HepG2 (cell line): ENCODE data around the gene SOBP. TPM values are rescaled to one million over a fixed set of nuclear protein-coding genes. Genes with fewer than 3 reads are reported as not detected.

Source experiments
- ATF2 ChIP-seq: sonication (generic); formaldehyde crosslinking; IDR thresholded peaks from 2 replicates; pipeline ENCODE4 v1.4.0; 2020; ENCODE audit warnings: missing genetic modification reagents
- CENPBD1 ChIP-seq: sonication (generic); formaldehyde crosslinking; IDR thresholded peaks from 2 replicates; pipeline ENCODE4 v1.8.0; 2022; ENCODE audit warnings: missing genetic modification reagents, low read depth, mild to moderate bottlenecking, borderline replicate concordance
- E2F5 ChIP-seq: sonication (generic); formaldehyde crosslinking; conservative IDR thresholded peaks from 2 replicates; pipeline ENCODE4 v1.4.0; 2020; ENCODE audit warnings: missing genetic modification reagents
- EEA1 ChIP-seq: sonication (generic); formaldehyde crosslinking; IDR thresholded peaks from 2 replicates; pipeline ENCODE4 v1.5.1; 2020; ENCODE audit warnings: mild to moderate bottlenecking, missing genetic modification reagents, borderline replicate concordance
- GTF3A ChIP-seq: sonication (generic); formaldehyde crosslinking; conservative IDR thresholded peaks from 2 replicates; pipeline ENCODE4 v1.4.0; 2020; ENCODE audit warnings: mild to moderate bottlenecking, missing genetic modification reagents
- HDAC6 ChIP-seq: fragments of 200-600 bp; sonication (generic); IDR thresholded peaks from 2 replicates; pipeline ENCODE4 v1.7.0; 2017; ENCODE audit warnings: mild to moderate bottlenecking, antibody characterized with exemption, low read length, low read depth
- HNRNPH1 ChIP-seq: fragments of 200-400 bp; formaldehyde crosslinking; optimal IDR thresholded peaks from 2 replicates; pipeline ENCODE3; 2017; ENCODE audit warnings: mild to moderate bottlenecking, low read depth, low read length
- MEIS1 ChIP-seq: sonication (generic); formaldehyde crosslinking; IDR thresholded peaks from 2 replicates; pipeline ENCODE4 v1.9.0; 2021; ENCODE audit warnings: mild to moderate bottlenecking, missing genetic modification reagents, moderate library complexity, borderline replicate concordance
- MZF1 ChIP-seq: sonication (generic); formaldehyde crosslinking; IDR thresholded peaks from 2 replicates; pipeline ENCODE4 v1.8.1; 2023; ENCODE audit warnings: mild to moderate bottlenecking, missing genetic modification reagents, borderline replicate concordance
- PCBP2 ChIP-seq: fragments of 200-400 bp; formaldehyde crosslinking; optimal IDR thresholded peaks from 2 replicates; pipeline ENCODE3; 2018; ENCODE audit warnings: low read length, low read depth; ENCODE audit not compliant: poor library complexity, severe bottlenecking
- RBFOX2 ChIP-seq: fragments of 200-400 bp; formaldehyde crosslinking; IDR thresholded peaks from 2 replicates; pipeline ENCODE4 v1.6.1; 2017; ENCODE audit warnings: low read depth, mild to moderate bottlenecking, low read length
- SMAD1 ChIP-seq: sonication (generic); formaldehyde crosslinking; IDR thresholded peaks from 2 replicates; pipeline ENCODE4 v1.4.0; 2020; ENCODE audit warnings: missing genetic modification reagents, low read depth, mild to moderate bottlenecking, borderline replicate concordance
- STAG1 ChIP-seq: sonication (generic); formaldehyde crosslinking; IDR thresholded peaks from 2 replicates; pipeline ENCODE4 v1.4.0; 2020; ENCODE audit warnings: missing genetic modification reagents
- STAT6 ChIP-seq: sonication (generic); formaldehyde crosslinking; IDR thresholded peaks from 2 replicates; pipeline ENCODE4 v1.4.0; 2020; ENCODE audit warnings: missing genetic modification reagents, mild to moderate bottlenecking, borderline replicate concordance
- TBL1XR1 ChIP-seq: fragments of 150-350 bp; IDR thresholded peaks from 2 replicates; pipeline ENCODE4 v1.6.1; 2014; ENCODE audit warnings: borderline replicate concordance, low read length; ENCODE audit not compliant: partially characterized antibody
- ZBTB44 ChIP-seq: sonication (generic); formaldehyde crosslinking; IDR thresholded peaks from 2 replicates; pipeline ENCODE4 v1.4.0; 2020; ENCODE audit warnings: missing genetic modification reagents
- ZBTB7A ChIP-seq: sonication (generic); formaldehyde crosslinking; IDR thresholded peaks from 2 replicates; pipeline ENCODE4 v1.8.0; 2022; ENCODE audit warnings: mild to moderate bottlenecking, missing genetic modification reagents
- ZFP36L2 ChIP-seq: sonication (generic); formaldehyde crosslinking; IDR thresholded peaks from 2 replicates; pipeline ENCODE4 v1.4.0; 2020; ENCODE audit warnings: missing genetic modification reagents
- ZFY ChIP-seq: sonication (generic); formaldehyde crosslinking; IDR thresholded peaks from 2 replicates; pipeline ENCODE4 v1.4.0; 2020; ENCODE audit warnings: missing genetic modification reagents
- ZNF329 ChIP-seq: sonication (generic); formaldehyde crosslinking; IDR thresholded peaks from 2 replicates; pipeline ENCODE4 v1.9.0; 2021; ENCODE audit warnings: low read depth, mild to moderate bottlenecking, missing genetic modification reagents
- ZNF33A ChIP-seq: sonication (generic); formaldehyde crosslinking; IDR thresholded peaks from 2 replicates; pipeline ENCODE4 v1.5.1; 2020; ENCODE audit warnings: missing genetic modification reagents, mild to moderate bottlenecking, moderate library complexity, borderline replicate concordance
- ZNF547 ChIP-seq: sonication (generic); formaldehyde crosslinking; IDR thresholded peaks from 2 replicates; pipeline ENCODE4 v1.5.1; 2020; ENCODE audit warnings: mild to moderate bottlenecking, missing genetic modification reagents
- ZNF572 ChIP-seq: sonication (generic); formaldehyde crosslinking; IDR thresholded peaks from 2 replicates; pipeline ENCODE4 v1.5.1; 2020; ENCODE audit warnings: mild to moderate bottlenecking, missing genetic modification reagents
- ZNF879 ChIP-seq: sonication (generic); formaldehyde crosslinking; IDR thresholded peaks from 2 replicates; pipeline ENCODE4 v1.8.1; 2023; ENCODE audit warnings: missing genetic modification reagents
- polyA plus RNA-seq, 8 experiments: library from polyadenylated mRNA; depleted of rRNA in 3 of 8; stranded (reverse) in 7 of 8; unstranded in 1 of 8; fragments of >200 nt; fragmentation: Illumina TruSeq in 4 of 8; extraction: Trizol in 4 of 8; gene quantifications; 2 replicates each; pipeline versions ENCODE4 v1.2.1 to v1.2.3, GENCODE V29; 2011 to 2016; ENCODE audit warnings: low read depth in 4 of 8, missing spikeins in 1 of 8, mixed read lengths in 1 of 8; ENCODE audit not compliant: insufficient read depth in 1 of 8
- total RNA-seq, 5 experiments: library from RNA; depleted of rRNA; stranded (reverse); fragments of >200 nt; fragmentation: Illumina TruSeq; extraction: Trizol; gene quantifications; 2 replicates each; pipeline ENCODE4 v1.2.3, GENCODE V29; 2016; ENCODE audit warnings: low read depth in 1 of 5

The SOBP gene
- total and polyA plus RNA-seq, 2 of the 13 experiments (the other 11 are each of a cell fraction or from before 2014, with no cell fraction given): 1.5 to 6.9 TPM

- TF ChIP-seq E2F5 (CRISPR knock-in tag) (no peak), SMAD1 (CRISPR knock-in tag) (0 out of 2 replicates have a peak, but pooled peaks have one; percentile 54), STAT6 (CRISPR knock-in tag) (no peak), ZNF547 (CRISPR knock-in tag) (no peak), ZFP36L2 (CRISPR knock-in tag) (no peak), HDAC6 (no peak), PCBP2 (no peak), ATF2 (CRISPR knock-in tag) (no peak), GTF3A (CRISPR knock-in tag) (no peak), ZNF879 (no peak), RBFOX2 (0 out of 2 replicates have a peak, but pooled peaks have one; percentile 39), STAG1 (CRISPR knock-in tag) (no peak; the same call in 1 of the 2 replicates), ZNF33A (CRISPR knock-in tag) (no peak), MEIS1 (no peak), TBL1XR1 (no peak), ZNF572 (CRISPR knock-in tag) (no peak), ZFY (CRISPR knock-in tag) (no peak), ZBTB7A (CRISPR knock-in tag) (no peak), HNRNPH1 (no peak), EEA1 (no peak; the same call in 1 of the 2 replicates), ZBTB44 (CRISPR knock-in tag) (no peak), ZNF329 (CRISPR knock-in tag) (no peak), CENPBD1 (CRISPR knock-in tag) (no peak), MZF1 (no peak)
Measured at GRCh38 chr6:107490566-107491137, 735 bp downstream of the SOBP start (continued).
